K562 (cell line): ENCODE data around the gene RRM2. TPM values are rescaled to one million over a fixed set of nuclear protein-coding genes. Genes with fewer than 3 reads are reported as not detected.

Experiments used
- BRF2 ChIP-seq: IDR thresholded peaks from 3 replicates; pipeline ENCODE4 v1.6.1; 2011; ENCODE audit warnings: borderline replicate concordance, mild to moderate bottlenecking; ENCODE audit not compliant: insufficient read length, insufficient read depth
- GTF2A2 ChIP-seq: IDR thresholded peaks from 2 replicates; pipeline ENCODE4 v1.6.1; 2016; ENCODE audit warnings: mild to moderate bottlenecking, missing genetic modification characterization, missing compliant biosample characterization
- KDM5B ChIP-seq: fragments of 200-600 bp; sonication (generic); IDR thresholded peaks from 2 replicates; pipeline ENCODE4 v1.6.1; 2012; ENCODE audit warnings: low read depth, mild to moderate bottlenecking, moderate library complexity, low read length, control low read depth, inconsistent platforms; ENCODE audit not compliant: insufficient replicate concordance
- NFRKB ChIP-seq: fragments of 450-650 bp; IDR thresholded peaks from 2 replicates; pipeline ENCODE4 v1.6.1; 2016; ENCODE audit warnings: low read depth
- PTBP1 ChIP-seq: fragments of 200-400 bp; formaldehyde crosslinking; IDR thresholded peaks from 2 replicates; pipeline ENCODE4 v1.6.1; 2017; ENCODE audit warnings: low read depth, low read length
- PTRF ChIP-seq: fragments of 450-650 bp; IDR thresholded peaks from 2 replicates; pipeline ENCODE4 v1.6.1; 2016; ENCODE audit warnings: mild to moderate bottlenecking, missing genetic modification characterization, missing compliant biosample characterization
- SMARCC2 ChIP-seq: fragments of 450-650 bp; IDR thresholded peaks from 2 replicates; pipeline ENCODE4 v1.6.1; 2017; ENCODE audit warnings: antibody characterized with exemption, moderate library complexity, mild to moderate bottlenecking, low read depth
- WHSC1 ChIP-seq: IDR thresholded peaks from one replicate; pipeline ENCODE4 v1.6.1; 2012; ENCODE audit warnings: low read length, control low read depth, inconsistent platforms
- ZBTB1 ChIP-seq: sonication (generic); formaldehyde crosslinking; IDR thresholded peaks from 2 replicates; pipeline ENCODE4 v1.8.1; 2023; ENCODE audit warnings: missing genetic modification reagents, low read depth, mild to moderate bottlenecking, borderline replicate concordance
- ZNF511 ChIP-seq: sonication (generic); formaldehyde crosslinking; IDR thresholded peaks from 2 replicates; pipeline ENCODE4 v1.8.0; 2022; ENCODE audit warnings: mild to moderate bottlenecking, missing genetic modification reagents
- ZNF589 ChIP-seq: fragments of 200-800 bp; sonication (Bioruptor generic); IDR thresholded peaks from 2 replicates; pipeline ENCODE4 v1.6.1; 2016; ENCODE audit warnings: low read depth, missing genetic modification characterization, missing compliant biosample characterization
- polyA plus RNA-seq, 8 experiments: library from polyadenylated mRNA; depleted of rRNA in 4 of 8; stranded (reverse) in 5 of 8; unstranded in 3 of 8; fragments of >200 nt; fragmentation: Nextera tagmentation in 2 of 8; fragmentation: Illumina TruSeq in 1 of 8; extraction: Ambion mirVana in 2 of 8; extraction: Trizol in 1 of 8; gene quantifications; 2 replicates each; pipeline versions ENCODE4 v1.2.1 to v1.2.3, GENCODE V29; 2011 to 2014; ENCODE audit warnings: inconsistent platforms in 1 of 8, missing spikeins in 1 of 8
- total RNA-seq, 7 experiments: library from RNA; depleted of rRNA in 6 of 7; stranded (reverse); fragments of >200 nt in 6 of 7; fragmentation: Illumina TruSeq in 2 of 7; extraction: Trizol in 2 of 7; gene quantifications; 2 replicates each; pipeline versions ENCODE4 v1.2.1 to v1.2.3, GENCODE V29; 2011 to 2021; ENCODE audit warnings: low replicate concordance in 1 of 7
- TF ChIP-seq, protein P1 (sequence below): fragments of 200-600 bp; sonication (generic); IDR thresholded peaks from one replicate; pipeline ENCODE4 v1.6.1; 2012; ENCODE audit warnings: mild to moderate bottlenecking, low read depth, low read length, inconsistent platforms

RRM2 gene
- total and polyA plus RNA-seq, 9 of the 15 experiments (the other 6 are each of a cell fraction or from before 2014, with no cell fraction given) = 50.1 to 244 (median 128) TPM

DNA sequence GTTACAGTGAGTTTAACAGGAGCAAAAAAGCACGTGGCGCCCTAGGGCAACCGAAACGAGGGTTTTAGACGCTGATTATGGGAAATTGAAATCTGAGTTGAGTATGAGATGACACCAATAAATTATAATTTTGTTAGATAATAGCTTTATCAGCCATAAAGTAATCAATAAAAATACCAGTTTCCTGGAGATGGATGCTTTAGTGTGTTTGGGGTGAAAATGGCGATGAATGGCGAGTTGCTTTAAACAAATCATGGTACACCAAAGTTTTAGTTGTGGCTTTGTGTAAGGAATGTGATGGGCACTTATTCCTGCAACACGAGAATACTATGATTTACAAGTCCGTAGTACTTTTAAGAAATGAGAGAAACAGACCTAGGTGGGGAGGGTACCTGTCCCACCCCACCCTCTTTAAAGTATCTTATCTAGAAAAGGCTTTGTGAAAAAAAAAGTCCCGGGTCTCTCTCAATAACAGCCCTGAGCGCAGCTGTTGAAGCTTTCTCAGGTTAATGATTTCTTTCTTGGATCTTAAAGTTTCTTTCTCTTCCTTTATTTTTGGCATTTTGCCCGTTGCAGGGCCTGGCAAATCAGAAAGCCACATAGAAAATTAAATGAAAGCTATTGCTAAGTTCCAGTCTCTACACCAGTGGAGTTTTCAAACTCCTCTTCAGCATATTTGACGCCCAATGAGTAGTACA is 1.5 kb upstream of the RRM2 start (continued):
- TF ChIP-seq ZBTB1 (CRISPR knock-in tag) (no peak), PTBP1 (no peak), PTRF (tag) (no peak), SMARCC2 (0 out of 2 replicates have a peak, but pooled peaks have one; percentile 22), GTF2A2 (no peak), ZNF589 (peak; percentile 16; the same call in 1 of the 2 replicates), ZNF511 (no peak), BRF2 (no peak), KDM5B (no peak), WHSC1 (no peak), NFRKB (peak; percentile 89; the same call in 1 of the 2 replicates)
- TF ChIP-seq, protein P1, sequence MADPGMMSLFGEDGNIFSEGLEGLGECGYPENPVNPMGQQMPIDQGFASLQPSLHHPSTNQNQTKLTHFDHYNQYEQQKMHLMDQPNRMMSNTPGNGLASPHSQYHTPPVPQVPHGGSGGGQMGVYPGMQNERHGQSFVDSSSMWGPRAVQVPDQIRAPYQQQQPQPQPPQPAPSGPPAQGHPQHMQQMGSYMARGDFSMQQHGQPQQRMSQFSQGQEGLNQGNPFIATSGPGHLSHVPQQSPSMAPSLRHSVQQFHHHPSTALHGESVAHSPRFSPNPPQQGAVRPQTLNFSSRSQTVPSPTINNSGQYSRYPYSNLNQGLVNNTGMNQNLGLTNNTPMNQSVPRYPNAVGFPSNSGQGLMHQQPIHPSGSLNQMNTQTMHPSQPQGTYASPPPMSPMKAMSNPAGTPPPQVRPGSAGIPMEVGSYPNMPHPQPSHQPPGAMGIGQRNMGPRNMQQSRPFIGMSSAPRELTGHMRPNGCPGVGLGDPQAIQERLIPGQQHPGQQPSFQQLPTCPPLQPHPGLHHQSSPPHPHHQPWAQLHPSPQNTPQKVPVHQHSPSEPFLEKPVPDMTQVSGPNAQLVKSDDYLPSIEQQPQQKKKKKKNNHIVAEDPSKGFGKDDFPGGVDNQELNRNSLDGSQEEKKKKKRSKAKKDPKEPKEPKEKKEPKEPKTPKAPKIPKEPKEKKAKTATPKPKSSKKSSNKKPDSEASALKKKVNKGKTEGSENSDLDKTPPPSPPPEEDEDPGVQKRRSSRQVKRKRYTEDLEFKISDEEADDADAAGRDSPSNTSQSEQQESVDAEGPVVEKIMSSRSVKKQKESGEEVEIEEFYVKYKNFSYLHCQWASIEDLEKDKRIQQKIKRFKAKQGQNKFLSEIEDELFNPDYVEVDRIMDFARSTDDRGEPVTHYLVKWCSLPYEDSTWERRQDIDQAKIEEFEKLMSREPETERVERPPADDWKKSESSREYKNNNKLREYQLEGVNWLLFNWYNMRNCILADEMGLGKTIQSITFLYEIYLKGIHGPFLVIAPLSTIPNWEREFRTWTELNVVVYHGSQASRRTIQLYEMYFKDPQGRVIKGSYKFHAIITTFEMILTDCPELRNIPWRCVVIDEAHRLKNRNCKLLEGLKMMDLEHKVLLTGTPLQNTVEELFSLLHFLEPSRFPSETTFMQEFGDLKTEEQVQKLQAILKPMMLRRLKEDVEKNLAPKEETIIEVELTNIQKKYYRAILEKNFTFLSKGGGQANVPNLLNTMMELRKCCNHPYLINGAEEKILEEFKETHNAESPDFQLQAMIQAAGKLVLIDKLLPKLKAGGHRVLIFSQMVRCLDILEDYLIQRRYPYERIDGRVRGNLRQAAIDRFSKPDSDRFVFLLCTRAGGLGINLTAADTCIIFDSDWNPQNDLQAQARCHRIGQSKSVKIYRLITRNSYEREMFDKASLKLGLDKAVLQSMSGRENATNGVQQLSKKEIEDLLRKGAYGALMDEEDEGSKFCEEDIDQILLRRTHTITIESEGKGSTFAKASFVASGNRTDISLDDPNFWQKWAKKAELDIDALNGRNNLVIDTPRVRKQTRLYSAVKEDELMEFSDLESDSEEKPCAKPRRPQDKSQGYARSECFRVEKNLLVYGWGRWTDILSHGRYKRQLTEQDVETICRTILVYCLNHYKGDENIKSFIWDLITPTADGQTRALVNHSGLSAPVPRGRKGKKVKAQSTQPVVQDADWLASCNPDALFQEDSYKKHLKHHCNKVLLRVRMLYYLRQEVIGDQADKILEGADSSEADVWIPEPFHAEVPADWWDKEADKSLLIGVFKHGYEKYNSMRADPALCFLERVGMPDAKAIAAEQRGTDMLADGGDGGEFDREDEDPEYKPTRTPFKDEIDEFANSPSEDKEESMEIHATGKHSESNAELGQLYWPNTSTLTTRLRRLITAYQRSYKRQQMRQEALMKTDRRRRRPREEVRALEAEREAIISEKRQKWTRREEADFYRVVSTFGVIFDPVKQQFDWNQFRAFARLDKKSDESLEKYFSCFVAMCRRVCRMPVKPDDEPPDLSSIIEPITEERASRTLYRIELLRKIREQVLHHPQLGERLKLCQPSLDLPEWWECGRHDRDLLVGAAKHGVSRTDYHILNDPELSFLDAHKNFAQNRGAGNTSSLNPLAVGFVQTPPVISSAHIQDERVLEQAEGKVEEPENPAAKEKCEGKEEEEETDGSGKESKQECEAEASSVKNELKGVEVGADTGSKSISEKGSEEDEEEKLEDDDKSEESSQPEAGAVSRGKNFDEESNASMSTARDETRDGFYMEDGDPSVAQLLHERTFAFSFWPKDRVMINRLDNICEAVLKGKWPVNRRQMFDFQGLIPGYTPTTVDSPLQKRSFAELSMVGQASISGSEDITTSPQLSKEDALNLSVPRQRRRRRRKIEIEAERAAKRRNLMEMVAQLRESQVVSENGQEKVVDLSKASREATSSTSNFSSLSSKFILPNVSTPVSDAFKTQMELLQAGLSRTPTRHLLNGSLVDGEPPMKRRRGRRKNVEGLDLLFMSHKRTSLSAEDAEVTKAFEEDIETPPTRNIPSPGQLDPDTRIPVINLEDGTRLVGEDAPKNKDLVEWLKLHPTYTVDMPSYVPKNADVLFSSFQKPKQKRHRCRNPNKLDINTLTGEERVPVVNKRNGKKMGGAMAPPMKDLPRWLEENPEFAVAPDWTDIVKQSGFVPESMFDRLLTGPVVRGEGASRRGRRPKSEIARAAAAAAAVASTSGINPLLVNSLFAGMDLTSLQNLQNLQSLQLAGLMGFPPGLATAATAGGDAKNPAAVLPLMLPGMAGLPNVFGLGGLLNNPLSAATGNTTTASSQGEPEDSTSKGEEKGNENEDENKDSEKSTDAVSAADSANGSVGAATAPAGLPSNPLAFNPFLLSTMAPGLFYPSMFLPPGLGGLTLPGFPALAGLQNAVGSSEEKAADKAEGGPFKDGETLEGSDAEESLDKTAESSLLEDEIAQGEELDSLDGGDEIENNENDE = no peak
